IPS DF 19.7 (cell line): Measurements from ENCODE around the gene SYVN1.
"Not testable (repeated sequence)": the region's sequence is repeated elsewhere in the genome, so short reads cannot be mapped to it uniquely, and the experiment has no call there.

ENCODE experiments used
- DNase-seq: peaks from one replicate; pipeline ENCODE4 v3.0.0-alpha.2; 2013; ENCODE audit warnings: low read depth, low spot score

Gene SYVN1

GRCh38 chr11:65134240-65134951, at the start of gene SYVN1:
TSS of gene SYVN1 (minus strand) at chr11:65134519. CDS start at chr11:65133601, 918 bp downstream.
- no peak for DNase-seq

GRCh38 chr11:65183201-65183891, 49.0 kb upstream of the SYVN1 start:
- no peak for DNase-seq

- no peak for DNase-seq
Observed at GRCh38 chr11:65182258-65183170, 48.2 kb upstream of the SYVN1 start.

- no peak for DNase-seq
Observed at GRCh38 chr11:65181569-65182257, 47.4 kb upstream of the SYVN1 start, which contains the start of gene CAPN1. TSS of gene CAPN1 (plus strand) at chr11:65181928. CDS start at chr11:65182702, 774 bp downstream.

GRCh38 chr11:65180877-65181568, 46.7 kb upstream of the SYVN1 start:
- DNase-seq = no peak

GRCh38 chr11:65174571-65175010, 40.3 kb upstream of the SYVN1 start:
- DNase-seq = not testable (repeated sequence)

- DNase-seq = no peak
Observed at GRCh38 chr11:65172600-65172999, 38.3 kb upstream of the SYVN1 start.

- no peak for DNase-seq
Observed at GRCh38 chr11:65170058-65170534, 35.8 kb upstream of the SYVN1 start, which contains the start of gene SPDYC. TSS of gene SPDYC (plus strand) at chr11:65170233. CDS start at chr11:65171358, 1,125 bp downstream.

- DNase-seq = no peak
Observed at GRCh38 chr11:65169164-65169641, 34.9 kb upstream of the SYVN1 start.

- DNase-seq = no peak
Observed at GRCh38 chr11:65167656-65168055, 33.3 kb upstream of the SYVN1 start.

- no peak for DNase-seq
Observed at GRCh38 chr11:65166893-65167292, 32.6 kb upstream of the SYVN1 start.

GRCh38 chr11:65165410-65166317, 31.3 kb upstream of the SYVN1 start:
- DNase-seq = no peak

GRCh38 chr11:65163684-65164083, 29.4 kb upstream of the SYVN1 start:
- DNase-seq = no peak

- no peak for DNase-seq
Observed at GRCh38 chr11:65160643-65161042, 26.3 kb upstream of the SYVN1 start.

GRCh38 chr11:65159012-65159411, 24.7 kb upstream of the SYVN1 start:
- DNase-seq = no peak

GRCh38 chr11:65157336-65157735, 23.0 kb upstream of the SYVN1 start:
- no peak for DNase-seq

GRCh38 chr11:65156926-65157325, 22.6 kb upstream of the SYVN1 start:
- DNase-seq = no peak

- no peak for DNase-seq
Observed at GRCh38 chr11:65156256-65156655, 21.9 kb upstream of the SYVN1 start.

GRCh38 chr11:65152122-65152521, 17.8 kb upstream of the SYVN1 start:
- no peak for DNase-seq
